Spleen (tissue), 7 donors: Measurements from ENCODE around the gene CUL1.

ENCODE experiments used
- CTCF ChIP-seq, 11 experiments: fragments of 200-600 bp in 7 of 11; fragments of 450-650 bp in 4 of 11; sonication (generic) in 4 of 11; IDR thresholded peaks in 8 of 11; conservative IDR thresholded peaks in 3 of 11; 1 replicate in 7 of 11; 2 replicates in 4 of 11; pipeline versions ENCODE4 v1.4.0 to v1.8.0; 2016 to 2021; ENCODE audit warnings: antibody characterized with exemption in 11 of 11, inconsistent platforms in 4 of 11, mild to moderate bottlenecking in 1 of 11
- POLR2AphosphoS5 ChIP-seq, 3 donors: sonication (generic); formaldehyde crosslinking; IDR thresholded peaks; one replicate each; pipeline ENCODE4 v1.5.1; 2017; ENCODE audit warnings: antibody characterized with exemption in 3 of 3
- donor health status: DM: no; HTN: no; CAD: no; lungs with moderate emphysema.
- donor health status: DM: no; HTN: no; CAD: no.
- donor health status: DM: no; HTN: no; CAD: no.

DNA sequence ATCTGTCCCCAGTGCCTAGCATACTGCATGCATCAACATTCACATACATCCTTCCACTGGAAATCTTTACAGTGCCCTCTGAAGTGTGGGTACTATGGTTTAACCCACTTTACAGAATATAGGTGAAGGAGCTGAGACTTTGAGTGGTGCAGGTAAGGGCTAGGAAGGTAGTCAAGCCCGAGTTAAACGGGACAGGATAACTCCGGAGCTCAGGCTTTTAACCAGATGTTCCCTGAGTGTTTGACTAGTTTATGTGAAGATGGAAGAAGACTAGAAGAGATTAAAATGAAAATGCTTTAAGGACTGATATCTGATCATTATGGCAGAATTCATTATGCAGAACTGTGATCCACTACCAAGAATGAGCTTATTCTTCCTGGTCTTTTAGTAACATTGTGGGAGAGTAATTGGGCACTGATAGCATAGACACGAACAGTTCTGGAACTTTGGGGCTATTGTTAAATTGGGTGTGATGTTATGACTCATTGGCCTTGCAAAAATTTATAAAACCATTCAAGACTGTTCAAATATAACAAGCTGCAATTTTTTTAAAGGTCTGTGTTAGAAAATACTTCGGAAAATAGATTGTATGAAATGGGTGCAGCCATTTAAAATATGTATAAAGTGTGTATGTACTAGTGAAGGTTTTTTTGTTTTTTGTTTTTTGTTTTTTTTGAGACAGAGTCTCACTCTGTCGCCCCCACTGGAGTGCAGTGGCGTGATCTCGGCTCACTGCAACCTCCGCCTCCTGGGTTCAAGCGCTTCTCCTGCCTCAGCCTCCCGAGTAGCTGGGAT, 4.4 kb downstream of the CUL1 start:
- TF ChIP-seq POLR2AphosphoS5 (IDR thresholded peaks at IDR 0.05) (no peak), CTCF (IDR thresholded peaks at IDR 0.05 in 8 of 11, conservative IDR thresholded peaks at IDR 0.05 in 3 of 11) (no peak)
